Lung (tissue), 12 donors: ENCODE measurements around the gene POLE. TPM values are rescaled to one million over a fixed set of nuclear protein-coding genes. Genes with fewer than 3 reads are reported as not detected.

Experiments
- ATAC-seq: fragments of 200-7000 bp; cut with Tn5 transposase; one replicate; pipeline ENCODE4 v1.9.1; 2020; ENCODE audit warnings: moderate number of reproducible peaks; ENCODE audit not compliant: insufficient read depth, low FRiP score
- DNase-seq, 3 donors: peaks; one replicate each; pipeline ENCODE4 v3.0.0-alpha.2; 2013 to 2017
- H3K27ac ChIP-seq, 2 donors: one replicate each; pipeline ENCODE4 v1.5.1; 2013; ENCODE audit warnings: mild to moderate bottlenecking in 2 of 2, moderate library complexity in 2 of 2, control low read depth in 1 of 2, inconsistent platforms in 1 of 2, low read depth in 1 of 2, low read length in 1 of 2
- H3K27me3 ChIP-seq, 3 donors: one replicate each; pipeline ENCODE4 v1.5.1; 2013; ENCODE audit warnings: low read length in 2 of 3; ENCODE audit not compliant: control insufficient read depth in 3 of 3, insufficient read depth in 3 of 3
- H3K36me3 ChIP-seq, 4 donors: one replicate each; pipeline ENCODE4 v1.5.1; 2013; ENCODE audit warnings: low read length in 4 of 4, mild to moderate bottlenecking in 1 of 4, moderate library complexity in 1 of 4; ENCODE audit not compliant: control insufficient read depth in 4 of 4, insufficient read depth in 4 of 4
- H3K4me1 ChIP-seq, 5 donors: one replicate each; pipeline ENCODE4 v1.5.1; 2013; ENCODE audit warnings: low read length in 5 of 5, mild to moderate bottlenecking in 2 of 5, moderate library complexity in 1 of 5; ENCODE audit not compliant: control insufficient read depth in 5 of 5, insufficient read depth in 5 of 5
- H3K4me3 ChIP-seq: one replicate; pipeline ENCODE4 v1.5.1; 2013; ENCODE audit warnings: mild to moderate bottlenecking, control low read depth, moderate library complexity
- H3K9ac ChIP-seq, 2 donors: one replicate each; pipeline ENCODE4 v1.5.1; 2013; ENCODE audit warnings: low read length in 2 of 2, control low read depth in 1 of 2; ENCODE audit not compliant: insufficient read depth in 1 of 2
- H3K9me3 ChIP-seq, 4 donors: one replicate each; pipeline ENCODE4 v1.5.1; 2013; ENCODE audit warnings: low read length in 3 of 4, mild to moderate bottlenecking in 1 of 4, moderate library complexity in 1 of 4; ENCODE audit not compliant: control insufficient read depth in 4 of 4, insufficient read depth in 3 of 4
- CTCF ChIP-seq: IDR thresholded peaks from 2 replicates; pipeline ENCODE4 v1.5.1; 2012; ENCODE audit warnings: mild to moderate bottlenecking; ENCODE audit errors: control extremely low read depth, extremely low read depth
- WGBS, 2 donors: extraction: QIAGEN DNeasy Blood & Tissue Kit; methylation state at CpG; one replicate each; pipeline ENCODE4 v1.1.7; 2013; 5-methylcytosine and 5-hydroxymethylcytosine counted together
- polyA plus RNA-seq, 2 donors: library from polyadenylated mRNA; stranded (reverse); fragments of 200-250 nt; gene quantifications; one replicate each; pipeline ENCODE4 v1.2.1, GENCODE V29; 2013
- total RNA-seq, 2 donors: library from RNA; depleted of rRNA in 1 of 2; stranded (reverse); fragments of >200 nt in 1 of 2; gene quantifications; one replicate each; pipeline ENCODE4 v1.2.1, GENCODE V29; 2014 to 2021
- donor health status: control.
- donor health status: control.
- donor health status: Bipolar disorder and iron deficiency.
- donor health status: healthy.
- donor health status: DM: yes; HTN: yes; CAD: no.

POLE gene
- total and polyA plus RNA-seq, 4 donors: 9.3 to 49.9 (median 25.3) TPM

- 88 to 97% methylated on average over 4 of the region's 4 CpGs for WGBS, 2 donors
- H3K36me3 ChIP-seq: no peaks in the 10 kb centered on the region
- no peak overlapping the region for H3K27ac ChIP-seq
- peak overlapping the region in 1 of 2 donors; percentile 23 for H3K9ac ChIP-seq
- TF ChIP-seq CTCF: no peak
- DNase-seq (peak in 1 of 3 donors; percentile 26), ATAC-seq (no peak)
- no peak overlapping the region for H3K4me3 ChIP-seq
- peaks cover 0 to 24% (median 2%) of the 10 kb centered on the region in 4 donors for H3K9me3 ChIP-seq
- peaks cover 0 to 11% (median 4%) of the 10 kb centered on the region in 5 donors for H3K4me1 ChIP-seq
- H3K27me3 ChIP-seq: peaks cover 5 to 21% (median 15%) of the 10 kb centered on the region in 3 donors
Observed at GRCh38 chr12:132617135-132617701, 69.9 kb downstream of the POLE start.

- Histone ChIP-seq H3K4me3 (no peak overlapping the region), H3K27me3 (peaks cover 5 to 21% (median 19%) of the 10 kb centered on the region in 3 donors), H3K4me1 (peaks cover 0 to 13% (median 6%) of the 10 kb centered on the region in 5 donors), H3K36me3 (no peaks in the 10 kb centered on the region), H3K9me3 (peaks cover 0 to 34% (median 4%) of the 10 kb centered on the region in 4 donors), H3K27ac (no peak overlapping the region), H3K9ac (no peak overlapping the region)
- ATAC-seq: no peak
- DNase-seq: no peak
- TF ChIP-seq CTCF: no peak
- WGBS, 2 donors: 78 to 80% methylated on average over 16 of the region's 16 CpGs
Observed at GRCh38 chr12:132615579-132616038, 71.5 kb downstream of the POLE start.

GRCh38 chr12:132614861-132615578 is 72.1 kb downstream of the POLE start:
- Histone ChIP-seq H3K4me1 (peaks cover 0 to 19% (median 6%) of the 10 kb centered on the region in 5 donors), H3K27me3 (peaks cover 5 to 24% (median 20%) of the 10 kb centered on the region in 3 donors), H3K36me3 (no peaks in the 10 kb centered on the region), H3K4me3 (no peak overlapping the region), H3K9ac (no peak overlapping the region), H3K9me3 (peaks cover 0 to 34% (median 4%) of the 10 kb centered on the region in 4 donors), H3K27ac (no peak overlapping the region)
- peak; percentile 72 for ATAC-seq
- WGBS, 2 donors: 23 to 27% methylated on average over 18 of the region's 18 CpGs
- DNase-seq: peak; percentile 84 to 88 (median 88)
- peak; percentile 81 for TF ChIP-seq CTCF
